Measurements from ENCODE around the gene FBXL13.

DNA sequence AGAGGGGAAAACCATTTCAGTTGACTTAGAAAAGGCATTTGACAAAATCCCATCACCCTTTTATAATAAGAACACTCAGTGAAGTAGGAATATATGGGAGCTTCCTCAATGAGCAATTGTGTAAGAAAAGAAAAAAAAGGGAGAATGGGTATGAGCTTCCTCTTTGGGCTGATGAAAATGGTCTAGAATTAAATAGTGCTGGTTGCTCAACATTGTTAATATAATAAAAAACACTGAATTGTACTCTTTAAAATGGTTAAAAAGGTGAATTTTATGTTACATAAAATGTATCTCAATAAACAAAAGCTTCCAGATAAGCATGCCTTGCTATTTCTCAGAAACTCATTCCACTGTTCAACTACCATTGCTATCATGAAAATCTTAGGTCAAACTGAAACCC, 121.2 kb downstream of the FBXL13 start:
- no peak for TF ChIP-seq CTCF (IDR thresholded peaks at IDR 0.05; ENCODE audit: insufficient read depth, low read length)
- no peak for TF ChIP-seq GABPA (IDR thresholded peaks at IDR 0.05; ENCODE audit: low read depth)
- TF ChIP-seq, protein P1, sequence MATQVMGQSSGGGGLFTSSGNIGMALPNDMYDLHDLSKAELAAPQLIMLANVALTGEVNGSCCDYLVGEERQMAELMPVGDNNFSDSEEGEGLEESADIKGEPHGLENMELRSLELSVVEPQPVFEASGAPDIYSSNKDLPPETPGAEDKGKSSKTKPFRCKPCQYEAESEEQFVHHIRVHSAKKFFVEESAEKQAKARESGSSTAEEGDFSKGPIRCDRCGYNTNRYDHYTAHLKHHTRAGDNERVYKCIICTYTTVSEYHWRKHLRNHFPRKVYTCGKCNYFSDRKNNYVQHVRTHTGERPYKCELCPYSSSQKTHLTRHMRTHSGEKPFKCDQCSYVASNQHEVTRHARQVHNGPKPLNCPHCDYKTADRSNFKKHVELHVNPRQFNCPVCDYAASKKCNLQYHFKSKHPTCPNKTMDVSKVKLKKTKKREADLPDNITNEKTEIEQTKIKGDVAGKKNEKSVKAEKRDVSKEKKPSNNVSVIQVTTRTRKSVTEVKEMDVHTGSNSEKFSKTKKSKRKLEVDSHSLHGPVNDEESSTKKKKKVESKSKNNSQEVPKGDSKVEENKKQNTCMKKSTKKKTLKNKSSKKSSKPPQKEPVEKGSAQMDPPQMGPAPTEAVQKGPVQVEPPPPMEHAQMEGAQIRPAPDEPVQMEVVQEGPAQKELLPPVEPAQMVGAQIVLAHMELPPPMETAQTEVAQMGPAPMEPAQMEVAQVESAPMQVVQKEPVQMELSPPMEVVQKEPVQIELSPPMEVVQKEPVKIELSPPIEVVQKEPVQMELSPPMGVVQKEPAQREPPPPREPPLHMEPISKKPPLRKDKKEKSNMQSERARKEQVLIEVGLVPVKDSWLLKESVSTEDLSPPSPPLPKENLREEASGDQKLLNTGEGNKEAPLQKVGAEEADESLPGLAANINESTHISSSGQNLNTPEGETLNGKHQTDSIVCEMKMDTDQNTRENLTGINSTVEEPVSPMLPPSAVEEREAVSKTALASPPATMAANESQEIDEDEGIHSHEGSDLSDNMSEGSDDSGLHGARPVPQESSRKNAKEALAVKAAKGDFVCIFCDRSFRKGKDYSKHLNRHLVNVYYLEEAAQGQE (IDR thresholded peaks at IDR 0.05; ENCODE audit: insufficient replicate concordance, low read depth): no peak
- peak; percentile 0; the same call in 1 of the 2 replicates for TF ChIP-seq SPI1 (IDR thresholded peaks at IDR 0.05; ENCODE audit: borderline replicate concordance, low read depth)
- no peak for TF ChIP-seq POLR2AphosphoS5 (IDR thresholded peaks at IDR 0.05; ENCODE audit: low read depth)
